NCI-H226 (cell line): ENCODE data around the gene RASAL2.
"Not testable (repeated sequence)": the region's sequence is repeated elsewhere in the genome, so short reads cannot be mapped to it uniquely, and the experiment has no call there.

Experiments used
- DNase-seq: peaks from one replicate; pipeline ENCODE4 v3.0.0-alpha.2; 2015

RASAL2 gene

DNA sequence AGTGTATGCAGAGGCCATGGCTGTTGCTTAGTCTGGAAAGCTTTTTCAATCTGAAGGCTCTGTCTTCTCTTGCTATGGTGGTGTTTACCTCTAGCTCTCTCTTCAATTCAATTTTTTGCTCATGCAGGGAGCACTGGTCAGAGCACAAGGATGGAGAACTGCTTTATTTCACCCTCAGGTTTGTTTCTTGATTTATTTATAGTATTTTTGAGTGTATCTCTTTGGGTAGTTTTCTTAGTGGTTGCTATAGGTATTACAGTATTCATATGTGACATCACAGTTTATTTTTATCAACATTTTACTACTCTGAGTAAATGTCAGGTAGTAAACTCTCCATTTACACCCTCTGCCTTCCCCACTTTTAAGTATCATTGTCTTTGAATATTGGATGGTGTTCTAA, 147.9 kb downstream of the RASAL2 start:
- DNase-seq, result no peak

DNA sequence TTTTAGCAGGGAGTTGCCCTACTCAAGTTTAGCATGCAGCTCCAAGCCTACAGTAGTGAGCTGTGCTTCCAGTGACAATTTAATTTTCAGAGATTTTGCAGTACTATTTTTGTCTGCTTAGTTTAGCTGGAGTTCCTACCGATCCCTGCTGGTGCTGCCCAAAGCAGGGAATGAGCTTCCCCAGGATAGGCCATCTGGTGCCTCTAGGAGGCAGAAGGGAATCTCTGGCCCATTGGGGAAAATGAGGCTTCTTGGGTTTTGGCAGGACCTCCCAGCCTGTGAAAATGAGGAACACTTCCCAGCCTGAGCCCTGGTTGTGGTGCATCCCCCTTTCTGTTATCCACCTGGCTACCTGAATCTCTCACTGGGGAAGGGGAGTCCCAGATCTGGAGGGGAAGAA, 149.2 kb downstream of the RASAL2 start:
- no peak for DNase-seq

- DNase-seq, result no peak
Observed at GRCh38 chr1:178243890-178244289, 150.0 kb downstream of the RASAL2 start.

- not testable (repeated sequence) for DNase-seq
Observed at GRCh38 chr1:178248284-178248683, 154.4 kb downstream of the RASAL2 start.

DNA sequence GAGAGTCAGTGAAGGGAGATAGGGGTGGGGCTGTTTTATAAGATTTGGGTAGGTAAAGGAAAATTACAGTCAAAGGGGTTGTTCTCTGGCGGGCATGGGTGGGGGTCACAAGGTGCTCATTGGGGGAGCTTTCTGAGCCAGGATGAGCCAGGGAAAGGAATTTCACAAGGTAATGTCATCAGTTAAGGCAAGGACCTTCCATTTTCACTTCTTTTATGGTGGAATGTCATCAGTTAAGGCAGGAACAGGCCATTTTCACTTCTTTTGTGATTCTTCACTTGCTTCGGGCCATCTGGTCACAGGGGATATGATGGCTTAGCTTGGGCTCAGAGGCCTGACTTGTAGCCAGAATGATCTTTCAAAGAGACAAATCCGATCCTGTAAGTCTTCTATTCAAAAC, 159.7 kb downstream of the RASAL2 start:
- DNase-seq, result not testable (repeated sequence)

DNA sequence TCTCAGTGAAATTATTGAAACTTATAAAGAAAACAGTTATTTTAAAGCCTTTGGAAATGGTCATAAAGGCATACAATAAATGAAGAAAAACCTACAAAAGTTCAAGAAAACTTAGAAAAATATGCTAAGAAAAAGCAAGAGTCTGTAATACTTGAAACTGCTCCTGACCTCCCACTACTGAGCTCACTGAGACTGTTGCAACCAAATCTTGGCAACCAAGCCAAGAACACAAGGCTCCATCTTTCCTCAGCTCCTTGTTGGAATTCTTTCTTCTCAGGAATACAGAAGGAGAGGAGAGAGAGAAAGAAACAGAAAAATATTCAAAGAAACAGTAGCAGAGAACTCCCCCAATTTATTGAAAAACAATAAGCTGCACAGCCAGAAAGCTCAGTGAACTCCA, 160.5 kb downstream of the RASAL2 start:
- DNase-seq, result no peak

DNA sequence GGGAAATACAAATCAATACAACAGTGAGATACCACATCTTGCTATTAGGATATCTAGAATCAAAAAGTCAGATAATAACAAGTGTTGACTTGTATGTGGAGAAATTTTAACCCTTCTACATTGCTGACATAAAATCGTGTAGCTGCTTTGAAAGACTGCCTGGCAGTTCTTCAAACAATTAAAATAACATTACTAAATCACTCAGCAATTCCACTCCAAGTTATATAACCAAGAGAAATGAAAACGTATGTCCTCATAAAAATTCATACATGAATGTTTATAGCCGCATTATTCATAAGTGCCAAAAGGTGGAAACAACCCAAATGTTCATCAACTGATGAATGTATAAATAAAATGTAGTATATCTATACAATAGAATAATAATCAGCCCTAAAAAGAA, 164.6 kb downstream of the RASAL2 start:
- no peak for DNase-seq

- DNase-seq, result no peak
Observed at GRCh38 chr1:178262120-178262500, 168.2 kb downstream of the RASAL2 start.

- no peak for DNase-seq
Observed at GRCh38 chr1:178263341-178263740, 169.4 kb downstream of the RASAL2 start.

GRCh38 chr1:178266113-178266512, 172.2 kb downstream of the RASAL2 start:
- DNase-seq, result no peak

DNA sequence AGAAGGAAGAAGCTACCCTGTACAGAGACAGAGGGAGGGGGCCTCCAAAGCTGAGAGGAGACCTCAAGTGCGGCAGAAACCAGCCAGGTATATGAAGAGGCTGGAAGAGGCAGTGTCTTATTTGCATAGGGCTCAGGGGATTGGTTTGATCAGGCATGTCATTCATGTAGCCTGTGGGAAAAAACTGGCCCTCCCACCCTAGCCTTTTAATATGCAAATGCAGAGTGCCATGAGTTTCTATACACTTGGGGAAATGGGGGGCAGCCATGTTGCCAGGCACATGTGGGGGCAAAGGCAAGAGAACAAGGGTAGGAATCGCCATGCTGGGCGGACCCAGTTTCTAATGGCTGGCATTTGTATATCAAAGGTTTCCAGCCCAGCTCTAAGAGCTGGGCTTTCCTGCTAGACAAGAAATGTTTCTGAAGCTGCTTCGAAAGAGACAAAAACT, 172.7 kb downstream of the RASAL2 start:
- DNase-seq, result no peak

DNA sequence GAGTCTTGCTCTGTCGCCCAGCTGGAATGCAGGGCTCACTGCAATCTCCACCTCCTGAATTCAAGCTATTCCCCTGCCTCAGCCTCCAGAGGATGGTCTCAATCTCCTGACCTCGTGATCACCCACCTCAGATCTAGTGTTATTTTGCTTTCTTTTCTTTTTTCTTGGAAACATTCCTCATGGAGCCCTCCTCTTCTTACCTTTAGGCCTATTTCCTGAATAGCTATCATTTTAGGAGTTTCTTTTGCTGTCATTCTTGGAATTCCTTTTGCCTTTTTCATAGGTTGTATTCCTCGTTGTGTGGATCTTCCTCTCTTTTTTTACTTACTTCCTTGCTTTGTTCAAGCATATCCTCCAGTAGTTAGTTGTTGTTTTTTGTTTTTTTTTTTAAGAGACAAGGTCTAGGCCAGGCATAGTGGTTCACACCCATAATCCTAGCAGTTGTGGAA, 173.8 kb downstream of the RASAL2 start:
- DNase-seq, result peak; percentile 94

GRCh38 chr1:178271471-178271870, 177.6 kb downstream of the RASAL2 start:
- DNase-seq, result peak; percentile 66

GRCh38 chr1:178273707-178274410, 180.0 kb downstream of the RASAL2 start:
- DNase-seq, result peak; percentile 88

GRCh38 chr1:178275049-178275448, 181.1 kb downstream of the RASAL2 start:
- DNase-seq, result no peak

DNA sequence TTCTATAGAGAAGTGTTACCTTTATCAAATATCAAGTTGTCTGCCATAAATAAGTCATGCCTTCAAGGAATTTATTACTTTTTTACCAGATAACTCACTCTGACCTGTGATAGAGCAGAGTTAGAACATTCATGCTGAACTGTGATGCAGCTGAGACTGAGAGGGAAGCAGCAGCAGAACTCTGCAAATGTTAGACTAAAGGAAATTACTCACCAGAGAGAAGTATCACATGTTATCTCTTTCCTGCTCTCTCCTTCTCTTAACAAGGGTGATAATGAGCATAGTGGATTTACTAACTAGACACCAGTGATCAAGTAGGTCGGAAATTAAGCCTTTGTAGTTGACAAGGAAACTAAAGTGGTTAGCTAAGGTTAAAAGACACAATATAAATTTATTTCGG, 181.6 kb downstream of the RASAL2 start:
- peak; percentile 48 for DNase-seq

- DNase-seq, result no peak
Observed at GRCh38 chr1:178277793-178278530, 184.1 kb downstream of the RASAL2 start.

DNA sequence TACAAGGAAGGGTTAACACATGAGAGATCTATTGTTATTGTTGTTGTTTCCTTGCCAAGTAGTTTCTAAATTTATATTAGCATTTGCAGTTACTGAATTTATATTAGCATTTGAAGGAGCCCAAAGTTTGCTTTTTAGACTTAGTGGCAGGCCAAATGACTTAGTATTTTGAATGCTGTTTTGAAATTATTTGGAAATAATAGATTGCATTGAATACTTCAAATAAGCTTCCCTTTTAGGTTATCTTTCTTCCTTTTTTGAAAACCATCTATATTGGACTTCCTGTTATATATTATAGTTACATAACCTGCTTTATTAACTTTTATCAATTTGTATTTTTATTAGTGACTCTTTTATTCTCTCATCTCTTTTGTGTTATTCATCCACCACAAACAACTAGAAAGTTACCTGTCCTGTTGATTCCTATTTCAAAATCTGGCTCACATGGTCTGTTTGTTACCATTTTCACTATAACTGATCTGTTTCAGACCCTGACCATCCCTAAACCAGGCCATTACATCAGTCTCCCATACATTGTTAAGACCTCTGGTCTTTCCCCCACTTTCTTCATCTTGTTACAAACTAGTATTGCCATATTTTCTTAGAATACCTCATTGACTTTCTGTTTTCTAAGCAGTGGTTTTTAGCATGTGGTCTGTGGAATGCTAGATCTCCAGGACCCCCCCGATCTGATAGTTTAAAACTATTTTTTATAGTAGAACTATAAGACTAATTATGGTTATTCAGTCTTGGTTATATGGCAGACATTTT, 185.2 kb downstream of the RASAL2 start:
- no peak for DNase-seq

DNA sequence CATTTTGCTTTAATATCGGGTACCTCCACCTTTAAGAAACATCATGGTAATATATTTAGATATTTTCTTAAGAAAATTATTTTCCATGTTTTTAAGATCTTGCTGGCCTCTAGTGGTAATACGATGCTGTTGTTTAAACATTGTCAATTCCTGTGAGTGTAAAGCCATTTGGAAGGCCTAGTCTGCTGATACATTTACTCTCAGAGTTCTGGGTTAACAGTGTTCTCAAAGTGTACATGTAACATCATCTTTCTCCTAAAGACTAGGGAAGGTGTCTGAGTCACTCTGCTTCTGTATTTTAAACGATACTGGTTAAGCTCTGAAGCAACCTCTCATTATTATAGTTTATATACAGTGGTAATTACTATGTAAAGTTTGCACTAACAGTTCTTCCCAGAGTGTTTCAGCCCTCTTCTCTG, 189.1 kb downstream of the RASAL2 start:
- peak; percentile 54 for DNase-seq

DNA sequence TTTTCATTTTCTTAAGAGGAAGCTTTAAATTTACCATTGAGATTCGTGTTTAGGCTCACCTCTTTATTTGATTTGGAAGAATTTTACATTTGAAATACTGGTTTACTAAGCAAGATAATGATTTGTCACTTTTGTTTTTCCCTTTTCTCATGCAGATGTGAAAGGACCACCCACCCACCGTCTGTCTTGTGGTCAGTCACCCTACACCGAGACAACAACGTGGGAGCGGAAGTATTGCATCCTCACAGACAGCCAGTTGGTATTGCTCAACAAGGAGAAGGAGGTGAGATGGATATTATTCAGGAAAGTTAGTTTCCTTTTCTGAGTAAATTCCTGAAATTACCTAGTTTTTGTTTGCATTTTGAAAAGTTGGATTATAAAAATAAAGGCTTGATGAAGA, 189.5 kb downstream of the RASAL2 start:
- peak; percentile 53 for DNase-seq

- no peak for DNase-seq
Observed at GRCh38 chr1:178284058-178284457, 190.2 kb downstream of the RASAL2 start.

DNA sequence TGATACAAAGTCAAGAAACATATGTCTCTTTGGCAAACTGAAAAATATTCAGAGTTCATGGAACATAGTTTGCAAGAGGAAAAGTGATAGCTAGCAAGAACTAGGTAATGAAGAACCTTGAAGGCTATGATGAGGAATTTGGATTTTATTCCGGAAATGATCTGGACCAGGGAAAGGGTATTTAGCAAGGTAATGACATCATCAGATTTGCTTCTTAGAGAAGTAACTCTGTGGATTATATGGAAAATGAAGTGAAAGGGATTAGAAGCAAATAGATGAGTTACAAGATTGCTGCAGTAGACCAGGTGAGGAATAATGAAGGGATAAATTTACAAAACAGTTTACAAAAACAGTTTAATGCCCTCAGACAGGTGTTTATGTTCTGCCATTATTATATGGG, 197.3 kb downstream of the RASAL2 start:
- DNase-seq, result no peak

GRCh38 chr1:178294654-178295053, 200.8 kb downstream of the RASAL2 start:
- DNase-seq, result no peak

DNA sequence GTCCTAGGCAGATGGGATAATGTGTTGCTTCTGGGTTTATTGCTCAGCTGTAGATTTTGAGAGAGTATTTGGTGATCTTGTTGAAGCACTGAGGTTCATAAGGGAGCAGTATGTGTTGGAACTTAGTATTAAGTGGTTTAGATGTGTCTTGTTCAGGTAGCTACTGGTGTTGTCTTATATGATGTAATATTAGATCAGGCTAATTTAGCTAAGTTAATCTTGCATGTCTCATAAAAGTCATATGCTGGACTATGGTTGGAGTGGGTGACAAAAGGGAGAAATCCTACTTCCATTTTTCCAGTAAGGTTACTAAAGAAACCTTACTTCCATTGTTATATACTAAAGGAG, 206.4 kb downstream of the RASAL2 start:
- no peak for DNase-seq
